Measurements from ENCODE around the gene ST14. TPM values are rescaled to one million over a fixed set of nuclear protein-coding genes. Genes with fewer than 3 reads are reported as not detected.

The ST14 gene
- total and polyA plus RNA-seq, 10 of the 15 experiments (the other 5 are each of a cell fraction or from before 2014, with no cell fraction given) = 0.02 to 3.9 (median 0.73) TPM; not detected in 2

- Histone ChIP-seq H3K4me3 (no peak overlapping the region), H3K9ac (ENCODE audit: control insufficient read depth, insufficient read depth, low read length) (no peak overlapping the region), H3K4me1 (ENCODE audit: control insufficient read depth, insufficient read depth, low read length) (no peaks in the 10 kb centered on the region), H3K27ac (ENCODE audit: control insufficient read depth, insufficient read depth) (no peak overlapping the region), H3K79me2 (ENCODE audit: control insufficient read depth, insufficient read depth, low read length) (no peaks in the 10 kb centered on the region), H3K4me2 (ENCODE audit: control insufficient read depth, insufficient read depth) (no peak overlapping the region), H3K36me3 (ENCODE audit: control insufficient read depth in 2 of 2, insufficient read depth in 2 of 2, low read length in 1 of 2) (no peaks in the 10 kb centered on the region), H3K9me3 (replicated peaks; ENCODE audit: control insufficient read depth, insufficient read depth, low read length) (no peaks in the 10 kb centered on the region), H4K20me1 (ENCODE audit: control insufficient read depth, insufficient read depth) (no peaks in the 10 kb centered on the region), H3K27me3 (replicated peaks in 1 of 2; ENCODE audit: control insufficient read depth in 2 of 2, insufficient read depth in 2 of 2, low read length in 1 of 2) (peaks cover 0 to 2% of the 10 kb centered on the region in 2 experiments; a peak in 2 of 4 replicates), H2AFZ (ENCODE audit: control insufficient read depth, low read depth, low read length) (no peak overlapping the region)
- ChIA-PET RAD21 (ENCODE audit: unreplicated experiment) (no interaction called here), POLR2A (interaction anchor here (0.7 to 2.1 kb wide), 2 partner anchors 12 to 89 kb away, joined by 3 to 6 read pairs; no protein-coding TSS in a partner anchor), SMC1A (ENCODE audit: uncharacterized antibody, unreplicated experiment) (interaction anchor here (1.2 to 4.6 kb wide), 3 partner anchors 11 to 14 kb away, joined by 4 to 21 read pairs (median 6); no protein-coding TSS in a partner anchor), CTCF (interaction anchor here (1.6 kb wide), 1 partner anchor 11 kb away, joined by 6 read pairs; no protein-coding TSS in a partner anchor)
- DNase-seq (ENCODE audit: low read depth, low spot score) = no peak
- TF ChIP-seq BCLAF1 (IDR thresholded peaks at IDR 0.05) = no peak
- no peak for TF ChIP-seq KLF5 (IDR thresholded peaks at IDR 0.05; ENCODE audit: partially characterized antibody)
- no peak for TF ChIP-seq ZNF384 (IDR thresholded peaks at IDR 0.05; ENCODE audit: borderline replicate concordance, low read depth, low read length)
- TF ChIP-seq MYC (IDR thresholded peaks at IDR 0.05; ENCODE audit: insufficient read depth, insufficient read length, insufficient replicate concordance, low read length, severe bottlenecking) = no peak
- no peak for TF ChIP-seq NR2C1 (IDR thresholded peaks at IDR 0.05)
- no peak for TF ChIP-seq CBFB (IDR thresholded peaks at IDR 0.05; ENCODE audit: low read depth)
- TF ChIP-seq ZNF24 (IDR thresholded peaks at IDR 0.05) = no peak
- no peak for TF ChIP-seq NFIC (IDR thresholded peaks at IDR 0.05; ENCODE audit: low read depth, low read length)
- no peak for TF ChIP-seq ZZZ3 (IDR thresholded peaks at IDR 0.05; ENCODE audit: control insufficient read depth, insufficient read length, low read depth)
- no peak for TF ChIP-seq BCL3 (IDR thresholded peaks at IDR 0.05; ENCODE audit: borderline replicate concordance, insufficient read depth, low read depth, low read length, poor library complexity, severe bottlenecking)
- no peak for TF ChIP-seq ZBTB4 (CRISPR knock-in tag; IDR thresholded peaks at IDR 0.05)
- TF ChIP-seq RAD51 (IDR thresholded peaks at IDR 0.05) = no peak
- TF ChIP-seq SIX5 (IDR thresholded peaks at IDR 0.05; ENCODE audit: low read depth, low read length, severe bottlenecking) = no peak
- no peak for TF ChIP-seq EGR1 (IDR thresholded peaks at IDR 0.05; ENCODE audit: borderline replicate concordance in 1 of 2, low read depth in 2 of 2, low read length in 2 of 2)
- TF ChIP-seq MAX (IDR thresholded peaks at IDR 0.05; ENCODE audit: low read depth, low read length) = no peak
- no peak for TF ChIP-seq ZNF207 (IDR thresholded peaks at IDR 0.05; ENCODE audit: borderline replicate concordance)
- no peak for TF ChIP-seq RAD21 (IDR thresholded peaks at IDR 0.05; ENCODE audit: insufficient read depth, low read depth, low read length)
- FAIRE-seq = no peak
- no TSS peak for BruUV-seq (replicated peaks)
- in situ Hi-C loops (cut with MboI) (no loop called here), intact Hi-C loops (cut with micrococcal nuclease; ENCODE audit: unreplicated experiment) (no loop called here)
- 88% methylated on average over 3 of the region's 3 CpGs for WGBS (ENCODE audit: insufficient coverage, insufficient replicate concordance, low lambda C conversion rate, missing lambda C conversion rate)
- no peak for ATAC-seq
Measured at GRCh38 chr11:130167146-130167545, 7.6 kb downstream of the ST14 start.

Measured in GM12878 (cell line).